NCI-H446 (cell line): ENCODE measurements around the gene MYO1F.
"Not testable (repeated sequence)": the region's sequence is repeated elsewhere in the genome, so short reads cannot be mapped to it uniquely, and the experiment has no call there.

Source experiments
- DNase-seq, 2 experiments: peaks; one replicate each; lab custom pipeline; 2025; lab: John Stamatoyannopoulos, UW

The MYO1F gene

GRCh38 chr19:8577247-8577646 lies at the start of gene MYO1F:
Gene MYO1F (minus strand): TSS chr19:8577442. CDS start chr19:8577309, 133 bp downstream.
- no peak for DNase-seq

GRCh38 chr19:8626842-8627241 lies 49.6 kb upstream of the MYO1F start:
- no peak for DNase-seq

GRCh38 chr19:8622886-8623285 lies 45.6 kb upstream of the MYO1F start:
- DNase-seq = not testable (repeated sequence)

GRCh38 chr19:8618751-8619150 lies 41.5 kb upstream of the MYO1F start:
- DNase-seq = no peak

GRCh38 chr19:8617984-8618383 lies 40.7 kb upstream of the MYO1F start:
- no peak for DNase-seq

- DNase-seq = not testable (repeated sequence)
Measured at GRCh38 chr19:8617325-8617724, 40.1 kb upstream of the MYO1F start.

- DNase-seq = no peak
Measured at GRCh38 chr19:8616861-8617260, 39.6 kb upstream of the MYO1F start.

- DNase-seq = peak in 1 of 2 experiments; percentile 60
Measured at GRCh38 chr19:8615813-8616596, 38.8 kb upstream of the MYO1F start.

- DNase-seq = no peak
Measured at GRCh38 chr19:8615024-8615423, 37.8 kb upstream of the MYO1F start.

GRCh38 chr19:8614455-8614854 lies 37.2 kb upstream of the MYO1F start:
- DNase-seq = no peak

GRCh38 chr19:8612807-8613171 lies 35.5 kb upstream of the MYO1F start:
- DNase-seq = no peak

GRCh38 chr19:8611877-8612806 lies 34.9 kb upstream of the MYO1F start:
- DNase-seq = no peak

- no peak for DNase-seq
Measured at GRCh38 chr19:8611391-8611876, 34.2 kb upstream of the MYO1F start.

- DNase-seq = no peak
Measured at GRCh38 chr19:8610936-8611300, 33.7 kb upstream of the MYO1F start.

GRCh38 chr19:8610041-8610935 lies 33.0 kb upstream of the MYO1F start, which contains the start of gene ADAMTS10:
Gene ADAMTS10 (minus strand): TSS chr19:8610715. CDS start chr19:8605710, 5,005 bp downstream.
- DNase-seq = no peak

GRCh38 chr19:8609279-8610040 lies 32.2 kb upstream of the MYO1F start:
- no peak for DNase-seq

GRCh38 chr19:8608941-8609278 lies 31.7 kb upstream of the MYO1F start:
- no peak for DNase-seq

- DNase-seq = no peak
Measured at GRCh38 chr19:8607386-8607785, 30.1 kb upstream of the MYO1F start.

GRCh38 chr19:8605514-8605913 lies 28.3 kb upstream of the MYO1F start:
- no peak for DNase-seq

- no peak for DNase-seq
Measured at GRCh38 chr19:8601796-8602195, 24.6 kb upstream of the MYO1F start.

- DNase-seq = no peak
Measured at GRCh38 chr19:8600816-8601215, 23.6 kb upstream of the MYO1F start.
